ENCODE data around the gene TNFRSF18. TPM values are rescaled to one million over a fixed set of nuclear protein-coding genes. Genes with fewer than 3 reads are reported as not detected.
A peak's percentile ranks its signal among the peaks of the same experiment; 100 is the strongest.

The TNFRSF18 gene
- polyA plus RNA-seq, 3 donors from 2014 or later = 56.4 to 136 (median 105) TPM

GRCh38 chr1:1228596-1229321 is 22.4 kb upstream of the TNFRSF18 start:
- H3K4me3 Mint-ChIP-seq = peak overlapping the region in 1 of 5 donors; percentile 92
- peaks cover 38 to 49% of the 10 kb centered on the region in 2 donors for H3K4me1 Mint-ChIP-seq
- DNase-seq = no peak
- peaks cover 9 to 15% (median 9%) of the 10 kb centered on the region in 3 donors for H3K36me3 Mint-ChIP-seq
- H3K27me3 Mint-ChIP-seq (ENCODE audit: low read depth in 3 of 3) = peaks cover 8 to 24% (median 8%) of the 10 kb centered on the region in 3 donors
- no peaks in the 10 kb centered on the region for H3K9me3 Mint-ChIP-seq
- peak overlapping the region in 1 of 6 donors; percentile 26 for H3K27ac Mint-ChIP-seq

GRCh38 chr1:1228187-1228586 is 21.8 kb upstream of the TNFRSF18 start:
- peaks cover 38 to 46% of the 10 kb centered on the region in 2 donors for H3K4me1 Mint-ChIP-seq
- DNase-seq = no peak
- no peak overlapping the region for H3K4me3 Mint-ChIP-seq
- no peak overlapping the region for H3K27ac Mint-ChIP-seq
- H3K27me3 Mint-ChIP-seq (ENCODE audit: low read depth in 3 of 3) = peaks cover 5 to 19% (median 5%) of the 10 kb centered on the region in 3 donors
- peaks cover 10 to 13% (median 11%) of the 10 kb centered on the region in 3 donors for H3K36me3 Mint-ChIP-seq
- no peaks in the 10 kb centered on the region for H3K9me3 Mint-ChIP-seq

GRCh38 chr1:1227386-1227785 is 21.0 kb upstream of the TNFRSF18 start:
- Mint-ChIP-seq H3K9me3 (no peaks in the 10 kb centered on the region), H3K27ac (no peak overlapping the region), H3K36me3 (peaks cover 15 to 18% (median 17%) of the 10 kb centered on the region in 3 donors), H3K4me3 (no peak overlapping the region), H3K27me3 (ENCODE audit: low read depth in 3 of 3) (peaks cover 5 to 24% (median 7%) of the 10 kb centered on the region in 3 donors), H3K4me1 (peaks cover 46 to 53% of the 10 kb centered on the region in 2 donors)
- no peak for DNase-seq

- H3K4me1 Mint-ChIP-seq = peaks cover 51 to 60% of the 10 kb centered on the region in 2 donors
- no peaks in the 10 kb centered on the region for H3K9me3 Mint-ChIP-seq
- H3K4me3 Mint-ChIP-seq = no peak overlapping the region
- peaks cover 7 to 27% (median 9%) of the 10 kb centered on the region in 3 donors for H3K27me3 Mint-ChIP-seq (ENCODE audit: low read depth in 3 of 3)
- H3K27ac Mint-ChIP-seq = peak overlapping the region in 1 of 6 donors; percentile 13
- peaks cover 15 to 20% (median 19%) of the 10 kb centered on the region in 3 donors for H3K36me3 Mint-ChIP-seq
- no peak for DNase-seq
Measured at GRCh38 chr1:1226566-1227362, 20.4 kb upstream of the TNFRSF18 start.

- H3K9me3 Mint-ChIP-seq = no peaks in the 10 kb centered on the region
- H3K36me3 Mint-ChIP-seq = peaks cover 15 to 22% (median 21%) of the 10 kb centered on the region in 3 donors
- peak overlapping the region in 3 of 6 donors; percentile 1 to 87 (median 69) for H3K27ac Mint-ChIP-seq
- H3K4me3 Mint-ChIP-seq = peak overlapping the region in 1 of 5 donors; percentile 60
- peaks cover 54 to 65% of the 10 kb centered on the region in 2 donors for H3K4me1 Mint-ChIP-seq
- peaks cover 4 to 23% (median 5%) of the 10 kb centered on the region in 3 donors for H3K27me3 Mint-ChIP-seq (ENCODE audit: low read depth in 3 of 3)
- DNase-seq = no peak
Measured at GRCh38 chr1:1225913-1226312, 19.5 kb upstream of the TNFRSF18 start.

- Mint-ChIP-seq H3K27ac (peak overlapping the region in 4 of 6 donors; percentile 1 to 87 (median 51)), H3K27me3 (ENCODE audit: low read depth in 3 of 3) (peaks cover 4 to 19% (median 5%) of the 10 kb centered on the region in 3 donors), H3K36me3 (peaks cover 15 to 22% (median 21%) of the 10 kb centered on the region in 3 donors), H3K4me3 (peak overlapping the region in 1 of 5 donors; percentile 60), H3K9me3 (no peaks in the 10 kb centered on the region), H3K4me1 (peaks cover 54 to 65% of the 10 kb centered on the region in 2 donors)
- DNase-seq = no peak
Measured at GRCh38 chr1:1225238-1225845, 18.9 kb upstream of the TNFRSF18 start.

- H3K27ac Mint-ChIP-seq = peak overlapping the region in 1 of 6 donors; percentile 16
- DNase-seq = no peak
- H3K4me3 Mint-ChIP-seq = peak overlapping the region in 1 of 5 donors; percentile 24
- peaks cover 51 to 52% of the 10 kb centered on the region in 2 donors for H3K4me1 Mint-ChIP-seq
- H3K27me3 Mint-ChIP-seq (ENCODE audit: low read depth in 3 of 3) = peaks cover 4 to 19% (median 5%) of the 10 kb centered on the region in 3 donors
- H3K9me3 Mint-ChIP-seq = no peaks in the 10 kb centered on the region
- H3K36me3 Mint-ChIP-seq = peaks cover 15 to 22% (median 18%) of the 10 kb centered on the region in 3 donors
Measured at GRCh38 chr1:1223891-1224290, 17.5 kb upstream of the TNFRSF18 start.

GRCh38 chr1:1223321-1223720 is 16.9 kb upstream of the TNFRSF18 start:
- peaks cover 49 to 51% of the 10 kb centered on the region in 2 donors for H3K4me1 Mint-ChIP-seq
- peaks cover 4 to 18% (median 5%) of the 10 kb centered on the region in 3 donors for H3K27me3 Mint-ChIP-seq (ENCODE audit: low read depth in 3 of 3)
- H3K36me3 Mint-ChIP-seq = peaks cover 15 to 22% (median 18%) of the 10 kb centered on the region in 3 donors
- H3K9me3 Mint-ChIP-seq = no peaks in the 10 kb centered on the region
- peak overlapping the region; percentile 93 to 97 (median 94) for H3K27ac Mint-ChIP-seq
- DNase-seq = no peak
- H3K4me3 Mint-ChIP-seq = peak overlapping the region in 4 of 5 donors; percentile 68 to 79 (median 76)

- Mint-ChIP-seq H3K36me3 (peaks cover 15 to 26% (median 18%) of the 10 kb centered on the region in 3 donors), H3K27ac (peak overlapping the region; percentile 93 to 97 (median 94)), H3K4me3 (peak overlapping the region; percentile 68 to 83 (median 78)), H3K4me1 (peaks cover 49 to 55% of the 10 kb centered on the region in 2 donors), H3K27me3 (ENCODE audit: low read depth in 3 of 3) (peaks cover 4 to 22% (median 5%) of the 10 kb centered on the region in 3 donors), H3K9me3 (no peaks in the 10 kb centered on the region)
- peak in 2 of 3 donors; percentile 40 for DNase-seq
Measured at GRCh38 chr1:1222575-1223225, 16.3 kb upstream of the TNFRSF18 start.

GRCh38 chr1:1221887-1222574 is 15.6 kb upstream of the TNFRSF18 start:
- Mint-ChIP-seq H3K4me1 (peaks cover 49 to 59% of the 10 kb centered on the region in 2 donors), H3K9me3 (no peaks in the 10 kb centered on the region), H3K36me3 (peaks cover 15 to 26% (median 18%) of the 10 kb centered on the region in 3 donors), H3K27me3 (ENCODE audit: low read depth in 3 of 3) (peaks cover 6 to 28% (median 6%) of the 10 kb centered on the region in 3 donors), H3K27ac (peak overlapping the region; percentile 93 to 97 (median 94)), H3K4me3 (peak overlapping the region; percentile 78 to 83 (median 81))
- peak; percentile 80 to 84 (median 82) for DNase-seq

GRCh38 chr1:1220197-1220596 is 13.8 kb upstream of the TNFRSF18 start:
- H3K4me3 Mint-ChIP-seq = peak overlapping the region; percentile 5 to 53 (median 21)
- H3K27me3 Mint-ChIP-seq (ENCODE audit: low read depth in 3 of 3) = peaks cover 11 to 34% (median 14%) of the 10 kb centered on the region in 3 donors
- no peaks in the 10 kb centered on the region for H3K9me3 Mint-ChIP-seq
- H3K36me3 Mint-ChIP-seq = peaks cover 10 to 26% (median 20%) of the 10 kb centered on the region in 3 donors
- no peak for DNase-seq
- H3K4me1 Mint-ChIP-seq = peaks cover 51 to 67% of the 10 kb centered on the region in 2 donors
- peak overlapping the region; percentile 84 to 97 (median 94) for H3K27ac Mint-ChIP-seq

GRCh38 chr1:1219341-1219740 is 12.9 kb upstream of the TNFRSF18 start:
- H3K9me3 Mint-ChIP-seq = no peaks in the 10 kb centered on the region
- H3K36me3 Mint-ChIP-seq = peaks cover 7 to 22% (median 16%) of the 10 kb centered on the region in 3 donors
- DNase-seq = no peak
- H3K27me3 Mint-ChIP-seq (ENCODE audit: low read depth in 3 of 3) = peaks cover 14 to 36% (median 17%) of the 10 kb centered on the region in 3 donors
- H3K4me1 Mint-ChIP-seq = peaks cover 53 to 76% of the 10 kb centered on the region in 2 donors
- no peak overlapping the region for H3K4me3 Mint-ChIP-seq
- H3K27ac Mint-ChIP-seq = peak overlapping the region in 4 of 6 donors; percentile 62 to 87 (median 76)

All from immature natural killer cell (primary cell).